ENCODE results near the gene MXI1.

DNA sequence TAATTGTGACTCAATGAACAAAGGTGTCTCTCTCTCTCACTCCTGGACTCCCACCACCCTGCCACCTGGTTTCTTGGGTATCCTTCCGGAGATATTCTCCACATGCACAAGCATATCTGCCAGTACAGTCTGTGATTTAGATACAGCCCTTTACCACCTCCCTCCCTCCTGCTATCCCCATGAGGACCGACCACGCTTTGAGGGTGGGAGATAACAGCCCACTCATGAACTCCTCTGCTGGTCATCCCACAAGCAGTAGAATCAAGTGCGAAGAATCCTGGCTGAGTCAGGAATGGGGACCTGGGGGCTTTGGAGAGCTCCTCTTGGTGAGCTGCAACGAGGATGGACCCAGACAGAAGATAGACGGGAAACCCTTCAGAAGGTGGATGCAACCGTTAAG lies 28.2 kb upstream of the MXI1 start:
- TF ChIP-seq, protein P1, sequence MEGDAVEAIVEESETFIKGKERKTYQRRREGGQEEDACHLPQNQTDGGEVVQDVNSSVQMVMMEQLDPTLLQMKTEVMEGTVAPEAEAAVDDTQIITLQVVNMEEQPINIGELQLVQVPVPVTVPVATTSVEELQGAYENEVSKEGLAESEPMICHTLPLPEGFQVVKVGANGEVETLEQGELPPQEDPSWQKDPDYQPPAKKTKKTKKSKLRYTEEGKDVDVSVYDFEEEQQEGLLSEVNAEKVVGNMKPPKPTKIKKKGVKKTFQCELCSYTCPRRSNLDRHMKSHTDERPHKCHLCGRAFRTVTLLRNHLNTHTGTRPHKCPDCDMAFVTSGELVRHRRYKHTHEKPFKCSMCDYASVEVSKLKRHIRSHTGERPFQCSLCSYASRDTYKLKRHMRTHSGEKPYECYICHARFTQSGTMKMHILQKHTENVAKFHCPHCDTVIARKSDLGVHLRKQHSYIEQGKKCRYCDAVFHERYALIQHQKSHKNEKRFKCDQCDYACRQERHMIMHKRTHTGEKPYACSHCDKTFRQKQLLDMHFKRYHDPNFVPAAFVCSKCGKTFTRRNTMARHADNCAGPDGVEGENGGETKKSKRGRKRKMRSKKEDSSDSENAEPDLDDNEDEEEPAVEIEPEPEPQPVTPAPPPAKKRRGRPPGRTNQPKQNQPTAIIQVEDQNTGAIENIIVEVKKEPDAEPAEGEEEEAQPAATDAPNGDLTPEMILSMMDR (conservative IDR thresholded peaks at IDR 0.05; ENCODE audit: low read length): no peak
- no peak for TF ChIP-seq EZH2phosphoT487 (IDR thresholded peaks at IDR 0.05; ENCODE audit: borderline replicate concordance, low read depth, low read length)

Data from OCI-LY7 (cell line).